CD4-positive, alpha-beta T cell treated with Interleukin-6 at 100 ng/mL for 8 hours (primary cell): ENCODE results near the gene ATP5F1E.

ENCODE experiments used
- DNase-seq: peaks from one replicate; pipeline ENCODE4 v3.0.0-alpha.2; 2020; ENCODE audit warnings: mixed read lengths, low spot score

Gene ATP5F1E

DNA sequence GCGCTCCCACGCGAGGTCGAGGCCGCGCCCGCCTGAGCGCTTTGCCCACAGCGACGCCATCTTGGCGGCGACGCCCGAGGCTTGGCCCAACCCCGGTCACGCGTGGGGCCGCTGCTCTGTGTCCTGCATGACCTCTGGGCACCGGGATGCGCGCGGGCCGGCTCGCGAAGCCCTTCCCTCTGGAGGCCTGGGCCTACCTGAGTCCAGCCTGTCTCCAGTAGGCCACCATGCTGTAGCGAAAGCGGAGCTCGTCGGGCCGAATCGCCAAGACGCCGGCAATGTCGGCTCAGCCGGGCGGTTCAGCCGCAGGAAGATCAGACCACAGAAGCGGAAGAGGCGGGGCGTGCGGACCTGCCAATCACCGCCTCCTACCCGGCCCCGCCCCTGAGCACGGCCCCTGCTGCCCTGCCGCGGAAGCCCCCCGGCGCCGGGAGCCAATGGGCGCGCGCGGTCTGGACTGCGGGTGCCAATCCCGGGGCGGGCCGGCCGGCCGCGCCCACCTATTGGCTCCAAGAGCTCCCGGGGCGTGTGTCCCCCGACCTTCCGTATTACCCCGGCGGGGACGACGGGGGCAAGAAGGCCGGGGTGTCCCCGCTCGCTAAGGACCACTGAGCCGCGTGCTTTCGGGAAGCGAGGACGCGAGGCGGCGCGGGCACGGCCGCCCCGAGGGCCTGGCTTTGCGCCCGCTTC is at the start of gene ATP5F1E:
Gene ATP5F1E, minus strand, starts transcription at position 313 of the 690 bp plus-strand sequence. Its CDS starts 84 bp downstream, at position 229.
- peak; percentile 97 for DNase-seq

GRCh38 chr20:59081036-59081435 is 48.9 kb upstream of the ATP5F1E start:
- DNase-seq, result no peak

- no peak for DNase-seq
These were observed 46.1 kb upstream of the ATP5F1E start for GRCh38 chr20:59078231-59078630.

- DNase-seq, result no peak
These were observed 45.6 kb upstream of the ATP5F1E start for GRCh38 chr20:59077705-59078104.

GRCh38 chr20:59075934-59076508 is 43.9 kb upstream of the ATP5F1E start:
- no peak for DNase-seq

- no peak for DNase-seq
These were observed 42.3 kb upstream of the ATP5F1E start for GRCh38 chr20:59074456-59074855.

DNA sequence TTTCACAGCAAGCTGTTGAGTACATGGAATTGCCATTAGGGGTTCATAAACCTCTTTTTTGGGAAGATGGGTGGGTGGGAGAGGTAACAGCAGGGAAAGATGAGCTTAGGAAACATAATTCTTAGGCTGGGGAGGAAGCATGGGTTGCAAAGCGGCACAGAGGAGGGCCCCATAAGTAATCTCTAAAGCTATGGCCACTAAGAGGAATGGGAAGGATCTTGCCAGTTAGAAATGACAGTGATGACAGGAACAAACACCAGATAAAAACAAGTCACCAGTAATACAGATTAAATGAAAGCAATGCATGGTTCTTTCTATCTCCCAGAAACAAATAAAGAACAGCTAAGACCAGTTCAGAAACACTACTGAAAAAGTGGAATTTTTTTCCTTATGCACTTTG is 41.4 kb upstream of the ATP5F1E start:
- no peak for DNase-seq

DNA sequence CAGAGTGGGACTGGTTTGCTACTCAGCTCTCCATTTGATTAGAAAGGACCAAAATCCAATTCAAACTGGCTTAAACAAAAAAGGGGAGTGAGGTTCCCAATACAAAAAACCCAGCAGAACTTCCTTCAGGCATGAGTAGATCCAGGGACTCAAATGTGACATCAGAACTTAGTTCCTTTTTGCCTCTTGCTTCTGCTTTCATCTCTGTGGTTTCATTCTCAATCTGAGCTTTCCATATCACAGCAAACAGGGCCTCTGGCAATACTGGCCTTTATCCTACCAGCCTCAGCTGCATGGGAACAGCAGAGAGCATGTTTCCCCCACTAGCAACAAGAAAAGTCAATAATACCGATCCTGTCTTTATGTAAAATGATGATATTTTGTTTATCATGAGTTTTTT is 39.1 kb upstream of the ATP5F1E start:
- no peak for DNase-seq

GRCh38 chr20:59069026-59069425 is 36.9 kb upstream of the ATP5F1E start:
- DNase-seq, result no peak

DNA sequence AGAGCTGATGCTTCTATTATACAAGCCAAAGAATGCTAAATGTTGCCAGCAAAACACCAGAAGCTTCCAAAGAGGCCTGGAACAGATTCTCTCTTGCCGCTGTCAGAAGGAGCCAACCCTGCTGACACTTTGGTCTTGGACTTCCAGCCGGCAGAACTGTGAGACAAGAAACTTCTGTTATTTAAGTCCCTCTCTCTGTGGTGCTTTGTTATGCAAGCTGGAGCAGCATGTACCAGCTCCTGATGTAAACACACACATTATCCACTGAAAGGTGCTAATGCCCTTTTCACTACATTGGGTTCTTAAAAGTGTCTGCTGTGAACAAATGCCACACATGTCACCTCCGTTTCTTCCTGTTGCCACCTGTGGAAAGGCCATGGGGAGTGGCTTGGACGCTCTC is 36.4 kb upstream of the ATP5F1E start:
- no peak for DNase-seq

- no peak for DNase-seq
These were observed 32.1 kb upstream of the ATP5F1E start for GRCh38 chr20:59064214-59064722.

DNA sequence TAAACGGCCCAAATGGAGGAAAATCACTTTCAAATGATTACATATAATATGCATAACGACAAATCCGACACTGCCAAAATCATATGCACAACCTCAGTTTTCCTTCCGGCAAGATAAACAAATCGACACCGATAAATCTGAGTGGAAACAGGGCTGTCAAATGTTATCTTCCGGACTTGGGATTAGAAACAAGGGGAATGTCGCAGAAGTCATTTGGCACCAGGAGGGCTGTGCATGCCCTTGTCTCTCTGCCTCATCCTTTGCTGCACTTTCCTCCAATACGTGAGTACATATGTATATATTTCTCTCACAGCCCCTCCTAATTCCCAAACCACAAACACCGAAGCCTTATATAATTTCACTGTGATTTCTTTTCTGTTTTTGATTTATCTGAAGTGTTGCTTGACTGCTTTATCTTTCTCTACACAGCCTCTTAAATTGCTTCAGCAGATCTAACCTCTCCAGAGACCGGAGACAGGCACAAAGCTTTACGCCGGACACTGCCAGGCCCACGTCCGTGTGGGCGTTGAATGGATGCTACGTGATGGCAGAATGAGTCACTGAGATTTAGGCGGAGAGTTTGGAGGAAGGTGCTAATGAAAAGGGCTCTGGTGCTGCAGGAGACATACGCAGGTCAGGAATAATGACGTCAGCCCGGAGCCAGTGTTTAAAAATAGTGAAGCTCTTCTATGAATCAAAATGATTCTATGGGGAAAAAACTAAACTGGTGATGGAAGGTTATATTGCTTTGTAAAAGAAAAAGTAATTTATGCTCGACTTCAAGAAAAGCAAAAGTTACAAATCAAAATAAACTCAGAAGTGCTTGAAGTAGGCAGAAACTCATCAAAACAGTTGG is 31.5 kb upstream of the ATP5F1E start:
- DNase-seq, result no peak

GRCh38 chr20:59062081-59062480 is 29.9 kb upstream of the ATP5F1E start:
- DNase-seq, result no peak

GRCh38 chr20:59055302-59055701 is 23.2 kb upstream of the ATP5F1E start:
- peak; percentile 24 for DNase-seq

DNA sequence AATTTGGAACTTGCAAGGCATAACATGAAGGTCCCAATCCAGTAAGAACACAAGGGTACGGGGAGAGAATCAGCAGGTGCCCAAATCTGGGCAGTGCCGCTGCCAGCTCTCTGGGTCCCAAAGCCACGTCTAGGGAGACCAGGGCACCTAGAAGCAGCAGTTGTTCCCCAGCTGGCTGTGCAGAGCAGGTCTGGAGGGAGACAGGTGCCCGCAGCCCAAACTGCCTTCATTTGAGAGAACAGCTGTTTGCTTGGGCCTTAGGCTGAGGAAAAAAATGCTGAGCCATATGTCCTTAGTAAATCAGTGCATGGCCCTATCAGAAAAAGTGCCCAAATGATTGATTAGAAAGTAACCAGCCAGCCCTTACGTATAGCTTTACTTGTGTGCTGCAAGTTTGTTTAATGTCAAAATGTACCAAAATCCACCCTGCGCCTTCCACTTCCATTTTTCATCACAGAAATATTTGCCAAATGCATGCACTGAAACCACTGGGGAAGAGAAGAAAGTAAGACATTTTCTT is 19.6 kb upstream of the ATP5F1E start:
- no peak for DNase-seq

GRCh38 chr20:59050437-59050836 is 18.3 kb upstream of the ATP5F1E start:
- DNase-seq, result no peak

DNA sequence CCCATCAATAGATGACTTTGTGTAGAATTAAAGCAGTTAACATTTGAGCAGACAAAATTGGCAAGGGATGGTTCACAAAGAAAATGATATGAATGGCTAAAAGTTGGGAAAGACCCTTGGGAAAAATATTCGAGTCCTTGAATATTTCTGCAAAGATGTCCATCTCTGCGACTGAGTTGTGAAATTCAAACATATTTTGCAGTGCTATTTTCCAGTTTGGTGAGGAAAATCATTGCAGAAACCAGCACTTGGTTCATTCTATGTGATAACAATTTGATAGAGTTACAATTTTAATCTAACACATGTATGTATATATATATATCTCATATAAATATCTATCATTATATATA is 16.5 kb upstream of the ATP5F1E start:
- no peak for DNase-seq

- DNase-seq, result no peak
These were observed 16.0 kb upstream of the ATP5F1E start for GRCh38 chr20:59047938-59048680.

- no peak for DNase-seq
These were observed 14.7 kb upstream of the ATP5F1E start for GRCh38 chr20:59046862-59047261.

DNA sequence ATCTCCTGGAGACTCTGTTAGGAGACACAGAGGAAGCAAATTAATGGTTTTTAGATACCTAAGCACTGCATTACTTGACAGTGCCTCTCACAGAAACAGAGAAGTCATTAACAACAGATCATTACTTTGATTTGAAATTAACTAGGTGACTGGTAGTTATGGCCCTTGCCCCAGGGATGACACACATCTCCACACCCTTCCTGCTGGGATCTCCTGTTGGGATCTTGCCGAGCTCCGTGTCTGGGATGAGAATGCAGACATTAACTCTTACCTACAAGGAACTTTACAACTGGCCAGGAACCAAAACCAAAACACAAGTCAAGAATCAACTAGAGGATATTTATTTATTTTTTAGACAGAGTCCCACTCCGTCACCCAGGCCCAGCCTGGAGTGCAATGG is 12.7 kb upstream of the ATP5F1E start:
- no peak for DNase-seq

DNA sequence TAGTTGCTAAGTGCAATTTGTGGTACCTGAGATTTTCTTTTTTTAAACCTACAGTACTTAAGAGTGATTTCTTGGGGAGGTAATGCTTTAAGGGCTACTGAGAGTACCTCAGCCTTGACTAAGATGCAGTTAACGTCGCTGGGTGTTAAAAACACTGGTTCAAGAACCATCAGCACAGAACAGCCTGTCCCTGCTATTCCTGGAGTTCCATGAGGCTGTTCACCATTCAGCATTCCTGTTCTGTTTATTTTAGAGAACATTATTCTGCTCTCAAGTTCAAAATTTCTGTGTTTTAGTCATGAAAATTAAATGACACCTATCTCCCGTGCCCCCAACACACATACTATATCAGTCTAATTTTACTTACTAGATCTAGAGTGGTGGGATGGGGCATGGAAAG is 12.2 kb upstream of the ATP5F1E start:
- no peak for DNase-seq

DNA sequence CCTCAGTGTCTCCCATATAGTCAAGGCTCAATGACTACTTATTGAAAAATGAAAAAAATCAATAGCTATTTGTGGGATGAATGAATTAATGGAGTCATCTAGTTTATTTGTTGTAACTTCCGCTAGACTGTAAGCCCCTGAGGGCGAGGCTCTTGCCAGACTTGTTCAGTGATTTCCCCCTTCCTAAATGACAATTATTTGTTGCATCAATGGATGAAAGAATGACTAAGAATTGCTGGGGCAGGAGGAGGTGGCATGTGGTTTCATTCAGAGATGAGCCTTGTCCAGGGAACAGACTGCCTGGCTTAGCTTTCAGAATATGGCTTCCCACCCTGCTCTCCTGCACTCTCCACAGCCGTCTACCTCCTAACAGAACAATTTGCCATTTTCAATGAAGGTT is 11.6 kb upstream of the ATP5F1E start:
- no peak for DNase-seq
